Neural cell (in vitro differentiated cells): ENCODE measurements around the gene VPS26A. TPM values are rescaled to one million over a fixed set of nuclear protein-coding genes. Genes with fewer than 3 reads are reported as not detected.

ENCODE experiments used
- H2AFZ ChIP-seq: fragments of 200-600, 300-800 bp; sonication (generic), shearing (Covaris generic); 2 replicates; pipeline ENCODE4 v1.6.0; 2014; ENCODE audit warnings: low read depth, mild to moderate bottlenecking, antibody characterized with exemption, low read length, moderate library complexity
- H3F3A ChIP-seq: fragments of 200-600 bp; shearing (Covaris generic); 2 replicates; pipeline ENCODE4 v1.6.1; 2016; ENCODE audit warnings: mild to moderate bottlenecking, moderate library complexity, mixed read lengths, antibody characterized with exemption, low read length; ENCODE audit not compliant: insufficient read depth, poor library complexity, severe bottlenecking
- H3K27ac ChIP-seq: fragments of 200-600, 300-800 bp; sonication (generic), shearing (Covaris generic); 2 replicates; pipeline ENCODE4 v1.5.1; 2014; ENCODE audit warnings: mild to moderate bottlenecking, low read length, moderate library complexity
- H3K27me3 ChIP-seq: fragments of 300-800, 200-600 bp; sonication (generic), shearing (Covaris generic); 2 replicates; pipeline ENCODE4 v1.6.0; 2014; ENCODE audit warnings: mild to moderate bottlenecking, low read depth, low read length, moderate library complexity; ENCODE audit not compliant: insufficient read depth
- H3K36me3 ChIP-seq: fragments of 300-800, 200-600 bp; sonication (generic), shearing (Covaris generic); 2 replicates; pipeline ENCODE4 v1.5.1; 2014; ENCODE audit warnings: mild to moderate bottlenecking, antibody characterized with exemption, low read length, moderate library complexity; ENCODE audit not compliant: insufficient read depth
- H3K4me2 ChIP-seq: fragments of 300-800, 200-600 bp; sonication (generic), shearing (Covaris generic); 2 replicates; pipeline ENCODE4 v1.6.0; 2014; ENCODE audit warnings: mild to moderate bottlenecking, low read length
- H3K4me3 ChIP-seq: fragments of 300-800, 200-600 bp; sonication (generic), shearing (Covaris generic); 2 replicates; pipeline ENCODE4 v1.5.1; 2014; ENCODE audit warnings: mild to moderate bottlenecking, low read length, moderate library complexity
- H3K79me2 ChIP-seq: fragments of 200-600 bp; shearing (Covaris generic); replicated peaks from 2 replicates; pipeline ENCODE4 v1.6.0; 2014; ENCODE audit warnings: mild to moderate bottlenecking, low read length, moderate library complexity; ENCODE audit not compliant: insufficient read depth
- H3K9ac ChIP-seq: fragments of 300-800, 200-600 bp; sonication (generic), shearing (Covaris generic); 2 replicates; pipeline ENCODE4 v1.6.1; 2016; ENCODE audit warnings: mild to moderate bottlenecking, low read length, mixed read lengths
- H3K9me2 ChIP-seq: fragments of 200-600 bp; shearing (Covaris generic); 2 replicates; pipeline ENCODE4 v1.6.1; 2016; ENCODE audit warnings: mild to moderate bottlenecking, low read length, mixed read lengths; ENCODE audit not compliant: insufficient read depth
- H3K9me3 ChIP-seq: fragments of 200-600, 300-800 bp; sonication (generic), shearing (Covaris generic); 2 replicates; pipeline ENCODE4 v1.6.1; 2016; ENCODE audit warnings: mild to moderate bottlenecking, mixed run types, low read length, moderate library complexity, mixed read lengths
- H4K20me1 ChIP-seq: fragments of 200-600 bp; shearing (Covaris generic); 2 replicates; pipeline ENCODE4 v1.6.1; 2016; ENCODE audit warnings: mild to moderate bottlenecking, mixed run types; ENCODE audit not compliant: insufficient read depth
- EP300 ChIP-seq: fragments of 450-650 bp; conservative IDR thresholded peaks from 2 replicates; pipeline ENCODE4 v1.6.1; 2014; ENCODE audit warnings: antibody characterized with exemption, mild to moderate bottlenecking, moderate library complexity; ENCODE audit not compliant: poor library complexity, severe bottlenecking
- EZH2 ChIP-seq: fragments of 200-600, 300-800 bp; shearing (Covaris generic), sonication (generic); IDR thresholded peaks from 2 replicates; pipeline ENCODE4 v1.6.1; 2014; ENCODE audit warnings: antibody characterized with exemption, low read length, borderline replicate concordance, mild to moderate bottlenecking; ENCODE audit not compliant: insufficient read depth, poor library complexity, severe bottlenecking
- MXI1 ChIP-seq: fragments of 450-650 bp; conservative IDR thresholded peaks from 2 replicates; pipeline ENCODE4 v1.6.1; 2014; ENCODE audit warnings: antibody characterized with exemption, mild to moderate bottlenecking; ENCODE audit not compliant: poor library complexity, severe bottlenecking
- POLR2AphosphoS5 ChIP-seq: IDR thresholded peaks from 2 replicates; pipeline ENCODE4 v1.6.1; 2012
- RAD21 ChIP-seq: fragments of 450-650 bp; conservative IDR thresholded peaks from 2 replicates; pipeline ENCODE4 v1.6.1; 2014; ENCODE audit warnings: antibody characterized with exemption, mild to moderate bottlenecking, moderate library complexity
- SMC3 ChIP-seq: fragments of 450-650 bp; conservative IDR thresholded peaks from 2 replicates; pipeline ENCODE4 v1.6.1; 2014; ENCODE audit warnings: antibody characterized with exemption, mild to moderate bottlenecking, moderate library complexity; ENCODE audit not compliant: poor library complexity
- TAF1 ChIP-seq: IDR thresholded peaks from 2 replicates; pipeline ENCODE4 v1.6.1; 2012; ENCODE audit warnings: low read depth
- polyA plus RNA-seq: library from polyadenylated mRNA; depleted of rRNA; stranded (reverse); fragments of >200 nt; gene quantifications from 2 replicates; pipeline ENCODE4 v1.2.3, GENCODE V29; 2014
- TF ChIP-seq, protein P1 (sequence below): IDR thresholded peaks from 2 replicates; pipeline ENCODE4 v1.6.1; 2012; ENCODE audit warnings: borderline replicate concordance
- TF ChIP-seq, protein P2 (sequence below): fragments of 450-650 bp; IDR thresholded peaks from 2 replicates; pipeline ENCODE4 v1.5.1; 2014; ENCODE audit warnings: antibody characterized with exemption, mild to moderate bottlenecking, moderate library complexity; ENCODE audit not compliant: poor library complexity, severe bottlenecking

The VPS26A gene
- polyA plus RNA-seq, 1 donor from 2014 or later: 48.9 TPM

DNA sequence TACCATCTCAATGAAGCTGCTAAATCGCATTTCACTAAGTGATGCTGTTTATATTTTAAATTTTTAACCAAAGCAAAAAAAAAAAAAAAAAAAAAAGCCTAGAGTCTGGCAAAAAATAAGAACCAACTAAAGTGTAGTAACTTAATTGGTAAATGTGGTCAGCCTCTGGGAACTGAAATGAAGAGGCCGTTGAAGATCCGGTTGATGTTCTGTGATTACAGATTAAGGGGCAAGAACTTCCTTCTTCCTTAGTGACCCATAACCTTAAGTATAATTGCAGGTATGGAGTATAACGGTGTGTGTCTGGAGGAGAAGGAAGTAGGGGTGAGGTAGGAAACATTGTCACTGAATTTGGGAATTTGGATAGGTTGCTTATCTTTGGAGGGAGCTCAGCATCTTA is 43.8 kb upstream of the VPS26A start:
- H3K9me2 ChIP-seq: no peaks in the 10 kb centered on the region
- H4K20me1 ChIP-seq: no peaks in the 10 kb centered on the region
- no peak overlapping the region for H3K4me2 ChIP-seq
- H3K27me3 ChIP-seq: no peaks in the 10 kb centered on the region
- no peaks in the 10 kb centered on the region for H3K9me3 ChIP-seq
- no peaks in the 10 kb centered on the region for H3K36me3 ChIP-seq
- no peak overlapping the region for H3K9ac ChIP-seq
- H2AFZ ChIP-seq: no peak overlapping the region
- no peaks in the 10 kb centered on the region for H3F3A ChIP-seq
- no peak overlapping the region for H3K27ac ChIP-seq
- no peaks in the 10 kb centered on the region for H3K79me2 ChIP-seq
- TF ChIP-seq RAD21: no peak
- no peak for TF ChIP-seq EZH2
- no peak for TF ChIP-seq SMC3
- TF ChIP-seq, protein P1, sequence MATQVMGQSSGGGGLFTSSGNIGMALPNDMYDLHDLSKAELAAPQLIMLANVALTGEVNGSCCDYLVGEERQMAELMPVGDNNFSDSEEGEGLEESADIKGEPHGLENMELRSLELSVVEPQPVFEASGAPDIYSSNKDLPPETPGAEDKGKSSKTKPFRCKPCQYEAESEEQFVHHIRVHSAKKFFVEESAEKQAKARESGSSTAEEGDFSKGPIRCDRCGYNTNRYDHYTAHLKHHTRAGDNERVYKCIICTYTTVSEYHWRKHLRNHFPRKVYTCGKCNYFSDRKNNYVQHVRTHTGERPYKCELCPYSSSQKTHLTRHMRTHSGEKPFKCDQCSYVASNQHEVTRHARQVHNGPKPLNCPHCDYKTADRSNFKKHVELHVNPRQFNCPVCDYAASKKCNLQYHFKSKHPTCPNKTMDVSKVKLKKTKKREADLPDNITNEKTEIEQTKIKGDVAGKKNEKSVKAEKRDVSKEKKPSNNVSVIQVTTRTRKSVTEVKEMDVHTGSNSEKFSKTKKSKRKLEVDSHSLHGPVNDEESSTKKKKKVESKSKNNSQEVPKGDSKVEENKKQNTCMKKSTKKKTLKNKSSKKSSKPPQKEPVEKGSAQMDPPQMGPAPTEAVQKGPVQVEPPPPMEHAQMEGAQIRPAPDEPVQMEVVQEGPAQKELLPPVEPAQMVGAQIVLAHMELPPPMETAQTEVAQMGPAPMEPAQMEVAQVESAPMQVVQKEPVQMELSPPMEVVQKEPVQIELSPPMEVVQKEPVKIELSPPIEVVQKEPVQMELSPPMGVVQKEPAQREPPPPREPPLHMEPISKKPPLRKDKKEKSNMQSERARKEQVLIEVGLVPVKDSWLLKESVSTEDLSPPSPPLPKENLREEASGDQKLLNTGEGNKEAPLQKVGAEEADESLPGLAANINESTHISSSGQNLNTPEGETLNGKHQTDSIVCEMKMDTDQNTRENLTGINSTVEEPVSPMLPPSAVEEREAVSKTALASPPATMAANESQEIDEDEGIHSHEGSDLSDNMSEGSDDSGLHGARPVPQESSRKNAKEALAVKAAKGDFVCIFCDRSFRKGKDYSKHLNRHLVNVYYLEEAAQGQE: no peak
- TF ChIP-seq POLR2AphosphoS5: no peak
- TF ChIP-seq EP300: no peak
- TF ChIP-seq, protein P2, sequence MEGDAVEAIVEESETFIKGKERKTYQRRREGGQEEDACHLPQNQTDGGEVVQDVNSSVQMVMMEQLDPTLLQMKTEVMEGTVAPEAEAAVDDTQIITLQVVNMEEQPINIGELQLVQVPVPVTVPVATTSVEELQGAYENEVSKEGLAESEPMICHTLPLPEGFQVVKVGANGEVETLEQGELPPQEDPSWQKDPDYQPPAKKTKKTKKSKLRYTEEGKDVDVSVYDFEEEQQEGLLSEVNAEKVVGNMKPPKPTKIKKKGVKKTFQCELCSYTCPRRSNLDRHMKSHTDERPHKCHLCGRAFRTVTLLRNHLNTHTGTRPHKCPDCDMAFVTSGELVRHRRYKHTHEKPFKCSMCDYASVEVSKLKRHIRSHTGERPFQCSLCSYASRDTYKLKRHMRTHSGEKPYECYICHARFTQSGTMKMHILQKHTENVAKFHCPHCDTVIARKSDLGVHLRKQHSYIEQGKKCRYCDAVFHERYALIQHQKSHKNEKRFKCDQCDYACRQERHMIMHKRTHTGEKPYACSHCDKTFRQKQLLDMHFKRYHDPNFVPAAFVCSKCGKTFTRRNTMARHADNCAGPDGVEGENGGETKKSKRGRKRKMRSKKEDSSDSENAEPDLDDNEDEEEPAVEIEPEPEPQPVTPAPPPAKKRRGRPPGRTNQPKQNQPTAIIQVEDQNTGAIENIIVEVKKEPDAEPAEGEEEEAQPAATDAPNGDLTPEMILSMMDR: no peak
- TF ChIP-seq MXI1: no peak
- no peak for TF ChIP-seq TAF1
- no peak overlapping the region for H3K4me3 ChIP-seq

DNA sequence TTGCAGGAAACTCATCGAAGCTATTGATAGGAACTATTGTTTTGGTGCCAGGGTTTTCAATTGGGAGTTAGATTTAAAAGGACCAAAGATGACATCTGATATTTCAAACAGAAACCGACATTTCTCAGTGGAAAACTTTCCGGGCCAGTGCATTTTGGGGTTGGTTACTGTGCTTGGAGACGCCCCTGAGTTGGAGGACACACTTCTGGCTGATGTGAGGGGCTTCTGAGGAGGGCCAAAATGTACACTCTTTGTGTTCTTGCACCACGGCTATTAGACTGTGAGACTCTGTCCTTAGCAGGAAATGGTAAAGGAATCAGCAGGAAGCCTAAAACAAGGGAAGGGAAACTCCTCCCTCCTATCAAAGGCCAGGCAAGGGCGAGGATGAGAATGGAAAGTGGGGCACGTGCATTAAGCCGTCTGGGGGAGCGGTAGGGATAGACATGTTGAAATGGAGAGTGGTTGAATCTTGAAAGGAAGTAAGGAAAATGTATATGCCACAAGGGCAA is 37.9 kb upstream of the VPS26A start:
- H3K4me3 ChIP-seq: no peak overlapping the region
- H3K36me3 ChIP-seq: no peaks in the 10 kb centered on the region
- no peak overlapping the region for H3K27ac ChIP-seq
- no peaks in the 10 kb centered on the region for H3F3A ChIP-seq
- no peaks in the 10 kb centered on the region for H3K9me2 ChIP-seq
- no peak overlapping the region for H3K4me2 ChIP-seq
- no peaks in the 10 kb centered on the region for H3K27me3 ChIP-seq
- H3K9me3 ChIP-seq: no peaks in the 10 kb centered on the region
- no peaks in the 10 kb centered on the region for H4K20me1 ChIP-seq
- no peaks in the 10 kb centered on the region for H3K79me2 ChIP-seq
- no peak overlapping the region for H2AFZ ChIP-seq
- TF ChIP-seq POLR2AphosphoS5: no peak
- TF ChIP-seq SMC3: no peak
- TF ChIP-seq MXI1: no peak
- TF ChIP-seq, protein P2: no peak
- no peak for TF ChIP-seq EP300
- no peak for TF ChIP-seq RAD21
- TF ChIP-seq EZH2: no peak
- TF ChIP-seq TAF1: no peak
- TF ChIP-seq, protein P1: no peak
- H3K9ac ChIP-seq: no peak overlapping the region
